GM19023 (cell line): Measurements from ENCODE around the gene CDH7.

Experiments used
- ATAC-seq: cut with Tn5 transposase; IDR thresholded peaks from one replicate; pipeline ENCODE4 v1.9.1; 2021; ENCODE audit warnings: mild to moderate bottlenecking, moderate library complexity; ENCODE audit not compliant: unreplicated experiment

CDH7 gene

GRCh38 chr18:65768120-65768778, 17.4 kb downstream of the CDH7 start:
- no peak for ATAC-seq

GRCh38 chr18:65769652-65770051, 18.8 kb downstream of the CDH7 start:
- ATAC-seq: no peak

- no peak for ATAC-seq
Observed at GRCh38 chr18:65786474-65786873, 35.7 kb downstream of the CDH7 start.

- no peak for ATAC-seq
Observed at GRCh38 chr18:65788373-65788772, 37.6 kb downstream of the CDH7 start.

GRCh38 chr18:65790604-65791003, 39.8 kb downstream of the CDH7 start:
- ATAC-seq: no peak

GRCh38 chr18:65791719-65792118, 40.9 kb downstream of the CDH7 start:
- no peak for ATAC-seq

GRCh38 chr18:65792456-65793074, 41.8 kb downstream of the CDH7 start:
- ATAC-seq: no peak

GRCh38 chr18:65808759-65809158, 57.9 kb downstream of the CDH7 start:
- ATAC-seq: no peak

GRCh38 chr18:65811307-65811706, 60.5 kb downstream of the CDH7 start:
- no peak for ATAC-seq

GRCh38 chr18:65815506-65815905, 64.7 kb downstream of the CDH7 start:
- no peak for ATAC-seq

- ATAC-seq: no peak
Observed at GRCh38 chr18:65817178-65817577, 66.4 kb downstream of the CDH7 start.

- ATAC-seq: no peak
Observed at GRCh38 chr18:65821911-65822310, 71.1 kb downstream of the CDH7 start.

- ATAC-seq: no peak
Observed at GRCh38 chr18:65822826-65823225, 72.0 kb downstream of the CDH7 start.

- ATAC-seq: no peak
Observed at GRCh38 chr18:65827444-65827843, 76.6 kb downstream of the CDH7 start.

GRCh38 chr18:65835881-65836280, 85.1 kb downstream of the CDH7 start:
- no peak for ATAC-seq

GRCh38 chr18:65846107-65846506, 95.3 kb downstream of the CDH7 start:
- no peak for ATAC-seq

- ATAC-seq: no peak
Observed at GRCh38 chr18:65852273-65852672, 101.5 kb downstream of the CDH7 start.

GRCh38 chr18:65859075-65859474, 108.3 kb downstream of the CDH7 start:
- ATAC-seq: no peak

GRCh38 chr18:65869527-65869926, 118.7 kb downstream of the CDH7 start:
- no peak for ATAC-seq

- ATAC-seq: no peak
Observed at GRCh38 chr18:65876310-65876709, 125.5 kb downstream of the CDH7 start.

- no peak for ATAC-seq
Observed at GRCh38 chr18:65897292-65897691, 146.5 kb downstream of the CDH7 start.

GRCh38 chr18:65901522-65901921, 150.7 kb downstream of the CDH7 start:
- no peak for ATAC-seq

GRCh38 chr18:65906621-65907034, 155.8 kb downstream of the CDH7 start:
- ATAC-seq: no peak
